ENCODE results near the gene ENHO. TPM values are rescaled to one million over a fixed set of nuclear protein-coding genes. Genes with fewer than 3 reads are reported as not detected.

Gene ENHO
- total RNA-seq, 2 donors from 2014 or later: 1.2 to 1.3 TPM

- H3K4me3 ChIP-seq: no peak overlapping the region
- no peaks in the 10 kb centered on the region for H3K4me1 ChIP-seq
- DNase-seq: no peak
- no peak for TF ChIP-seq CTCF (IDR thresholded peaks at IDR 0.05)
- no peaks in the 10 kb centered on the region for H3K36me3 ChIP-seq
- no peaks in the 10 kb centered on the region for H3K9me3 ChIP-seq
- intact Hi-C loops (cut with DNase I): no loop called here
- H3K9ac ChIP-seq (ENCODE audit: low read depth in 2 of 2, low read length in 2 of 2): no peak overlapping the region
- no peaks in the 10 kb centered on the region for H3K27me3 ChIP-seq
- no peak overlapping the region for H3K27ac ChIP-seq
Measured at GRCh38 chr9:34507966-34508365, 14.8 kb downstream of the ENHO start.

GRCh38 chr9:34507556-34507955, 15.2 kb downstream of the ENHO start:
- H3K27me3 ChIP-seq: no peaks in the 10 kb centered on the region
- no peaks in the 10 kb centered on the region for H3K4me1 ChIP-seq
- H3K9me3 ChIP-seq: no peaks in the 10 kb centered on the region
- no peak for DNase-seq
- TF ChIP-seq CTCF (IDR thresholded peaks at IDR 0.05): no peak
- no peak overlapping the region for H3K9ac ChIP-seq (ENCODE audit: low read depth in 2 of 2, low read length in 2 of 2)
- intact Hi-C loops (cut with DNase I): no loop called here
- H3K36me3 ChIP-seq: no peaks in the 10 kb centered on the region
- no peak overlapping the region for H3K4me3 ChIP-seq
- H3K27ac ChIP-seq: no peak overlapping the region

GRCh38 chr9:34506623-34507022, 16.2 kb downstream of the ENHO start:
- H3K9me3 ChIP-seq: no peaks in the 10 kb centered on the region
- no peak overlapping the region for H3K9ac ChIP-seq (ENCODE audit: low read depth in 2 of 2, low read length in 2 of 2)
- intact Hi-C loops (cut with DNase I): no loop called here
- H3K4me3 ChIP-seq: no peak overlapping the region
- no peak overlapping the region for H3K27ac ChIP-seq
- no peak for DNase-seq
- H3K4me1 ChIP-seq: no peaks in the 10 kb centered on the region
- H3K36me3 ChIP-seq: no peaks in the 10 kb centered on the region
- TF ChIP-seq CTCF (IDR thresholded peaks at IDR 0.05): no peak
- H3K27me3 ChIP-seq: no peaks in the 10 kb centered on the region

GRCh38 chr9:34505370-34506120, 17.2 kb downstream of the ENHO start:
- intact Hi-C loops (cut with DNase I): no loop called here
- no peak for DNase-seq
- Histone ChIP-seq H3K4me3 (no peak overlapping the region), H3K27me3 (no peaks in the 10 kb centered on the region), H3K27ac (no peak overlapping the region), H3K9me3 (no peaks in the 10 kb centered on the region), H3K4me1 (no peaks in the 10 kb centered on the region), H3K9ac (ENCODE audit: low read depth in 2 of 2, low read length in 2 of 2) (no peak overlapping the region), H3K36me3 (no peaks in the 10 kb centered on the region)
- no peak for TF ChIP-seq CTCF (IDR thresholded peaks at IDR 0.05)

GRCh38 chr9:34503406-34503805, 19.4 kb downstream of the ENHO start:
- no peak overlapping the region for H3K9ac ChIP-seq (ENCODE audit: low read depth in 2 of 2, low read length in 2 of 2)
- no peak for TF ChIP-seq CTCF (IDR thresholded peaks at IDR 0.05)
- no peak for DNase-seq
- no peaks in the 10 kb centered on the region for H3K4me1 ChIP-seq
- no peaks in the 10 kb centered on the region for H3K27me3 ChIP-seq
- no peak overlapping the region for H3K27ac ChIP-seq
- no peaks in the 10 kb centered on the region for H3K36me3 ChIP-seq
- H3K9me3 ChIP-seq: no peaks in the 10 kb centered on the region
- H3K4me3 ChIP-seq: no peak overlapping the region
- intact Hi-C loops (cut with DNase I): no loop called here

Data from colonic mucosa (tissue), 4 donors.